Measurements from ENCODE around the gene EPHA2. TPM values are rescaled to one million over a fixed set of nuclear protein-coding genes. Genes with fewer than 3 reads are reported as not detected.

Gene EPHA2
- total and polyA plus RNA-seq, 11 donors: 5.6 to 34.7 (median 14.6) TPM

DNA sequence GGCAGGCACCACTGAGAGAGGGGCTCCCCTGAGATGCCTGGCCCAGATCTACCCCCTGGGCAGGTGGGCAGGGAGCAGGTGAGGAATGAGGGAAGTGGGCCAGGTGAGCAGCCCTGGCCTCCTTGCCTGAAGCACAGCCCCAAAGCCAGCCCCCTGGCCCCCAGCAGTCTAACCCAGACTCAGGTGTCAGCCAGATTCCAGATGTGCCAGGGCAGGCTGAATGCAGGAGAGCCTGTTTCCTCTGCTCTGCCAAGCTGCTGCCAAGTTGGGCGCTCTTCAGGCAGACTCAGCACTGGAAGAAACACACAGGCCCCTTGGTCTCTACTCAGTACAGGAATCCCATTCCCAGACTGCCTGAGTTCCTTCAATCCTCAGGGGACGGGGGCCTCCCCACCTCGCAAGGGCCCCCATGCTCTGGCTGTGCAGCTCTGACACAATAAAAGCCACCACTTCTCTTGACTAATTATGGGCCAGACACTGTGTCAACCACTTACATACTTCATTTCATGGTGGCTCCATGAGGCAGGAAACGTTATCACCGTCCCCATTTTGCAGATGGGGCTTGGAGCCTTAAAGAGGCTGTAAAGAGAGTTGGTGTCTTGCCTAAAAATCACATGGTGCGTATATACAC lies 36.2 kb upstream of the EPHA2 start:
- Histone ChIP-seq H3K36me3 (no peaks in the 10 kb centered on the region), H3K27ac (no peak overlapping the region), H3K9me3 (no peaks in the 10 kb centered on the region), H3K27me3 (no peaks in the 10 kb centered on the region), H3K4me1 (peaks cover 0 to 19% (median 4%) of the 10 kb centered on the region in 12 donors), H3K4me3 (no peak overlapping the region)
- TF ChIP-seq POLR2A (IDR thresholded peaks at IDR 0.05): no peak
- intact Hi-C loops (cut with DNase I): loop anchor here in 1 of 10 donors (5.0 kb wide), 1 partner anchor 50 kb away; no protein-coding TSS in a partner anchor
- WGBS, 4 donors: 70 to 85% (median 79%) methylated on average over 5 to 6 of the region's 6 CpGs
- DNase-seq (no peak), ATAC-seq (peak in 1 of 4 donors; percentile 21)

DNA sequence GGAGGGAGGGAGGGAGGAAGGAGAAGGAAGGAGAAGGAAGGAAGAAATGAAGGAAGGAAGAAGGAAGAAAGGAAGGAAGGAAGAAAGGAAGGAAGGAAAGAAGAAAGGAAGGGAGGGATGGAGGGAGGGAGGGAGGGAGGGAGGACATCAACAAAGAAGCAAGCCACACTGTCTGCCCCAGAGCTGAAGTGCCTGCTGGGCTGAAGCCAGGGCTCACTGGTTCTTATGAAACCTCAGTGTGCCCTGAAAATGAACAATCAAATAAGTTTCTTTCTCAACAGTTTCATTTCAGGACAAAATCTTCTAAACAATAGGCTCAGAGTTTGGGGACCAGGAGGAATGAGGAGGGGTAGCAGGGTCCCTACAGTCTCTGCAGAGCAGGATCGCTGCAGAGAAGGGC lies 35.4 kb upstream of the EPHA2 start:
- no peaks in the 10 kb centered on the region for H3K9me3 ChIP-seq
- H3K27ac ChIP-seq: no peak overlapping the region
- intact Hi-C loops (cut with DNase I): loop anchor here in 1 of 10 donors (5.0 kb wide), 1 partner anchor 51 kb away; no protein-coding TSS in a partner anchor
- ATAC-seq (no peak), DNase-seq (no peak)
- H3K36me3 ChIP-seq: no peaks in the 10 kb centered on the region
- TF ChIP-seq, protein P1, sequence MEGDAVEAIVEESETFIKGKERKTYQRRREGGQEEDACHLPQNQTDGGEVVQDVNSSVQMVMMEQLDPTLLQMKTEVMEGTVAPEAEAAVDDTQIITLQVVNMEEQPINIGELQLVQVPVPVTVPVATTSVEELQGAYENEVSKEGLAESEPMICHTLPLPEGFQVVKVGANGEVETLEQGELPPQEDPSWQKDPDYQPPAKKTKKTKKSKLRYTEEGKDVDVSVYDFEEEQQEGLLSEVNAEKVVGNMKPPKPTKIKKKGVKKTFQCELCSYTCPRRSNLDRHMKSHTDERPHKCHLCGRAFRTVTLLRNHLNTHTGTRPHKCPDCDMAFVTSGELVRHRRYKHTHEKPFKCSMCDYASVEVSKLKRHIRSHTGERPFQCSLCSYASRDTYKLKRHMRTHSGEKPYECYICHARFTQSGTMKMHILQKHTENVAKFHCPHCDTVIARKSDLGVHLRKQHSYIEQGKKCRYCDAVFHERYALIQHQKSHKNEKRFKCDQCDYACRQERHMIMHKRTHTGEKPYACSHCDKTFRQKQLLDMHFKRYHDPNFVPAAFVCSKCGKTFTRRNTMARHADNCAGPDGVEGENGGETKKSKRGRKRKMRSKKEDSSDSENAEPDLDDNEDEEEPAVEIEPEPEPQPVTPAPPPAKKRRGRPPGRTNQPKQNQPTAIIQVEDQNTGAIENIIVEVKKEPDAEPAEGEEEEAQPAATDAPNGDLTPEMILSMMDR (IDR thresholded peaks at IDR 0.05): no peak
- no peak for TF ChIP-seq POLR2A (IDR thresholded peaks at IDR 0.05)
- H3K4me1 ChIP-seq: peaks cover 0 to 19% (median 4%) of the 10 kb centered on the region in 12 donors
- no peaks in the 10 kb centered on the region for H3K27me3 ChIP-seq
- no peak overlapping the region for H3K4me3 ChIP-seq
- WGBS, 4 donors: 73 to 92% (median 87%) methylated on average over 1 of the region's 1 CpG

DNA sequence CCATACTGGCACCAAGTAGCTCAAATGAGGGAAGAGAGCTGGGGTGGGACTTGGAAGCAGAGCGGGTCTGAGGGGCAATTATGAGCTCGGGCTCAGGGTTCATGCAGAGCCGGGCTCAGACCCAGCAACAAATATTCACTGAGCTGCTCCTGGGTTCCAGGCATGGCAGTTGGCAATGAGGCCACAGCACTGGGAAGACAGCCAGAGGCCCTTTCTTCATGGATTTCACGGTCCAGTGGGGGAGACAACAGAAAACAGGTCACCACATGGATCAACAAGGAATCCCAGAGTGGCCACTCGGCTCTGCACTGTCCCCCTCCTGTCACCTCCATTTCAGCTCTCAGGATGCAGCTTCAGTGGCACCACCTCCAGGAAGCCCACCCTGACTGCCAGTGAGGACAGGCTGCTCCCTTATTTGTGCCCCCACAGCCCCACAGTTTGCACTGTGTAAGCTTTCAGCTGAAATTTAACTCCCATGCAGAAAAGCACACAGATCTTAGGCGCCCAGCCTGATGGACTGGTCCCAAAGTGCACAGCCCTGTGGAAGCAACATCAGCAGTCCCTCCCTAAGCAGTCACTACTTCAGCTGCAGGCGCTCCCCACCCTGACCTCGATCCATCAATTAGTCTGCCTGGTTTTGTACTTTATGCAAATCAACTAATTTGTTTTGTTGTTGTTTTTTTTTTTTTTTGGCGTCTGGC lies 34.2 kb upstream of the EPHA2 start:
- no peak overlapping the region for H3K4me3 ChIP-seq
- peaks cover 0 to 19% (median 4%) of the 10 kb centered on the region in 12 donors for H3K4me1 ChIP-seq
- no peak for ATAC-seq
- 62 to 68% (median 64%) methylated on average over 9 of the region's 9 CpGs for WGBS, 4 donors
- DNase-seq: no peak
- no peak overlapping the region for H3K27ac ChIP-seq
- H3K9me3 ChIP-seq: no peaks in the 10 kb centered on the region
- intact Hi-C loops (cut with DNase I): loop anchor here in 4 of 10 donors (5.0 kb wide), 3 partner anchors 38 to 57 kb away; no protein-coding TSS in a partner anchor
- H3K36me3 ChIP-seq: no peaks in the 10 kb centered on the region
- H3K27me3 ChIP-seq: no peaks in the 10 kb centered on the region
- TF ChIP-seq POLR2A (IDR thresholded peaks at IDR 0.05): no peak
- TF ChIP-seq, protein P1 (IDR thresholded peaks at IDR 0.05): no peak

DNA sequence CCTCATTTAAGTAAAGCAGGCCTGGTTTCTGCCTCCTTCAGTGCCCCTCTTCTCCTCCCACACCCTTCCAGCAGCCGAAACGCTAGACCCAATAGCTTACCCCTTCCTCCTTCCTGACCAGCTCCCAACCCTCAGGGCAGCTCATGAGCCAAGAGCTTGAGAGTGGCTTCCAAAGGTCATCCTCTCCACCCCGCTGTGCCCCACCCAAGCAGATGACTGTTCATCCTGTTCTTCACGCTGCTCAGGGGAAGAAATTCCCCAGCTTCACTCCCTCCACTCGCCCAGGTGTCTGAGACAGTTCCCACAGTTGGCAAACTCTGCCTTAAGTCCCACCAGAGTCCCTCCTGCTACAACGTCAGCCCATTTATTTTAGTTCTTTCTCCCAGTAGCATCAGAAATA lies 33.1 kb upstream of the EPHA2 start:
- peak in 3 of 4 donors; percentile 46 to 58 (median 51) for ATAC-seq
- TF ChIP-seq, protein P1 (IDR thresholded peaks at IDR 0.05): no peak
- TF ChIP-seq POLR2A (IDR thresholded peaks at IDR 0.05): no peak
- Histone ChIP-seq H3K27me3 (no peaks in the 10 kb centered on the region), H3K9me3 (no peaks in the 10 kb centered on the region), H3K36me3 (no peaks in the 10 kb centered on the region), H3K27ac (no peak overlapping the region), H3K4me3 (no peak overlapping the region), H3K4me1 (peaks cover 0 to 19% (median 4%) of the 10 kb centered on the region in 12 donors)
- intact Hi-C loops (cut with DNase I): loop anchor here in 3 of 10 donors (5.0 kb wide), 2 partner anchors 37 to 58 kb away; no protein-coding TSS in a partner anchor
- DNase-seq: no peak
- WGBS, 4 donors: 46 to 56% (median 50%) methylated on average over 6 of the region's 6 CpGs
